HG03039 (cell line): Measurements from ENCODE around the gene EMILIN1.
A peak's percentile ranks its signal among the peaks of the same experiment; 100 is the strongest.
"Not testable (repeated sequence)": the region's sequence is repeated elsewhere in the genome, so short reads cannot be mapped to it uniquely, and the experiment has no call there.

Experiments
- ATAC-seq: cut with Tn5 transposase; IDR thresholded peaks from one replicate; pipeline ENCODE4 v1.9.1; 2021; ENCODE audit warnings: mild to moderate bottlenecking, moderate library complexity; ENCODE audit not compliant: unreplicated experiment

The EMILIN1 gene

GRCh38 chr2:27119330-27119670, 40.9 kb downstream of the EMILIN1 start:
- ATAC-seq, result not testable (repeated sequence)

- no peak for ATAC-seq
Measured at GRCh38 chr2:27121906-27122305, 43.5 kb downstream of the EMILIN1 start.

- no peak for ATAC-seq
Measured at GRCh38 chr2:27122791-27123190, 44.4 kb downstream of the EMILIN1 start.

DNA sequence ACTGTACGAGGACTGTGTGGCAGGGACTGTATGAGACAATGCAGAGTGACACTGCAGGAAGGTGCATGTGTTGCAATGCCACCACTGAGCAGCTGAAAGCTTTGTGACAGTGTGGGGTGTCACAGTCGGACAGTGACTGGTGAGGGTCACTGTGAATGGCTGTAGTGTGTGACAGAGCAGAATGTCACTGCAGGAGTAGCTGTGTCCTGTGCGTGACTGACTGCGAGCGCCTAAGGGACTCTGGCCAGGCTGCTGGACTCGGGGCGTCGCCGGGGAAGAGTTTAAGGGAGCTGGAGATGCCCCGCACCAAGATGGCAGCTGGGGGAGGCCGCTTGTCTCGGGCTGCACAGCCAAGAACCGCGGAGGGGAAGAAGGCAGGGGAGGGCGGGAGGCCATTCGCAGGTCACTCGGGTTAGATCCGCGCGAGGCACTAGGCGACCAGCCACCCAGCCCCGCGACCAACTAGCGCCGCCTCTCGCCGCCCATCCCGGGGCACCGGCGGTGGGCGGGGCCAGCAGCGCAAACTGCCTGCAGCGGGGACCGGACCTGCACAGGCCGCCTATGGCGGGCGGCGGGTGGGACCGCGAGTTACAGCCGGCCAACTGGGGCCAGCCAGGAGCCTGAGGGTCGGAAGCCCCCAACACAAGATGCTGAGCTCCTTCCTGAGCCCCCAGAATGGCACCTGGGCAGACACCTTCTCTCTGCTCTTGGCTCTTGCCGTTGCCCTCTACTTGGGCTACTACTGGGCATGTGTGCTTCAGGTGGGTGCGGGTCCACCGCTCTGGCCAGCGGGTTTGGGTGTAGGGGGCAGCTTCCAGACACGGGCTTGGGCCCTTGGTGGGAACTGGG, 45.1 kb downstream of the EMILIN1 start, which contains the start of gene ABHD1:
Gene ABHD1, plus strand, starts transcription at position 514 of the 849 bp plus-strand sequence. Its CDS starts 134 bp downstream, at position 648.
- no peak for ATAC-seq

- ATAC-seq, result no peak
Measured at GRCh38 chr2:27125104-27125503, 46.7 kb downstream of the EMILIN1 start.

- ATAC-seq, result no peak
Measured at GRCh38 chr2:27126252-27126710, 47.9 kb downstream of the EMILIN1 start.

GRCh38 chr2:27127883-27128667, 49.7 kb downstream of the EMILIN1 start:
- ATAC-seq, result no peak

- ATAC-seq, result no peak
Measured at GRCh38 chr2:27128668-27129571, 50.5 kb downstream of the EMILIN1 start.

DNA sequence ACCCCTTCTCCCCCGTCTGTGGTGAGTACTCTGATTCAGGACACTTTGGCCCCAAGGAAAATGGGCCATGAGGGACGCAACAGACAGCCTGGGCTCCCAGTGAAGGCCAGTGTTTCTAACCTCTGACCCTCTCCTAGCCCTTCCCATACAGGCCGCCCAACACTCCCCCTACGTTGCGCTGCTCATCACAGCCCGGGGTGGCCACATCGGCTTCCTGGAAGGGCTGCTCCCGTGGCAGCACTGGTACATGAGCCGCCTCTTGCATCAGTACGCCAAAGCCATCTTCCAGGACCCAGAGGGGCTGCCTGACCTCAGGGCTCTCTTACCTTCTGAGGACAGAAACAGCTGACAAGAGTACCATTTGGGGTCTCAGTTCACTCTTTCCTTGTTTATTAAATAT, 52.0 kb downstream of the EMILIN1 start:
- no peak for ATAC-seq

DNA sequence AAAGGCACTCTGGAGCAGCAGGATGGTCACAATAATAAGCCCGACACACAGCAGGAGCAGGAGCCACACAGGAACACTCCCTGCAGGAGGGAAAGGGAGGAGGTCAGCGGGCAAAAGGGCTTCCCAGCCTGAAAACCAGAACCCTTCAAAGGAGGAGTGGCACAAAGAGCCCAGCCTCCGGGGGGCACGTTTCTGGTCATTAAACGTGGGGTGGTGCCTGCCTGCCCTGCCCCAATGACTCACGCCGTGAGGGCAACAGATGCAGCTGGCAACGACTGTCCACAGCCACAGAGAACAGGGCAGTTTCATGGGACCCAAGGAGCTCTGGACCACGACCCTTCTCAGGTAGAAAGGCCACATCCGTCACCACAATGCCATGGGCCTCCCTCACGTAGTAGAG, 53.0 kb downstream of the EMILIN1 start:
- no peak for ATAC-seq

DNA sequence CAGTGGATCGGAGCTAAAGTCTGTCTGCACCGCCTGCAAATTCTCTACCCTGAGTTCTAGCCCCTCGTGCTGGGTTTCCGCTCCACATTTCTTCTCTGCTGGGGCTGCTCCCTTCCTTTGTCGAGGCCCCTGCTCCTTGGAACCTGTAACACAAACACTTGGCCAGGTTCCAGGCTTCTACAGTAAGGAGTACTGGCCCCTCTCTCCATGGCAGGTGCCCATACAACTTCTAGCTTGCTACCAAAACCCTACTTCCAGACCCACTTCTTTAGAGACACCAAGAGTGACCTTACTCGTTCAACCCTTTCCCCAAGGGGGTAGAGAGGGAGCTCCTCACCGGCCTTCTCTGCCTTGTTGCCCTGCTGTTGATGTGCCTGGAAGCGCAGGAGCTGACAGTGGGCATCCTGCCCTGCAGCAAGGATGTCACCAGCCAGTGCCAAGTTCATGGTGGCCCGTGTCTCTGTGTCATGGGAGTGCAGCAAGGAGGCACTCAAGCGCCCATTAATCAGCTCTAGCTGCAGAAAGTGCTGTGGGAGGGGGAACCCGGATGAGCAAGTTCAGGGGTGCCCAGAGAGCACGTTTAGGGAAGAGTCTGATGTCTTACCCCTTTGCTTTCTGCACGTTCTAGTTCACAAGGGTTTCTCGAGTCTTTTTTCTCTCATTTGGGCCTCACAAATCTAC, 54.9 kb downstream of the EMILIN1 start:
- no peak for ATAC-seq

DNA sequence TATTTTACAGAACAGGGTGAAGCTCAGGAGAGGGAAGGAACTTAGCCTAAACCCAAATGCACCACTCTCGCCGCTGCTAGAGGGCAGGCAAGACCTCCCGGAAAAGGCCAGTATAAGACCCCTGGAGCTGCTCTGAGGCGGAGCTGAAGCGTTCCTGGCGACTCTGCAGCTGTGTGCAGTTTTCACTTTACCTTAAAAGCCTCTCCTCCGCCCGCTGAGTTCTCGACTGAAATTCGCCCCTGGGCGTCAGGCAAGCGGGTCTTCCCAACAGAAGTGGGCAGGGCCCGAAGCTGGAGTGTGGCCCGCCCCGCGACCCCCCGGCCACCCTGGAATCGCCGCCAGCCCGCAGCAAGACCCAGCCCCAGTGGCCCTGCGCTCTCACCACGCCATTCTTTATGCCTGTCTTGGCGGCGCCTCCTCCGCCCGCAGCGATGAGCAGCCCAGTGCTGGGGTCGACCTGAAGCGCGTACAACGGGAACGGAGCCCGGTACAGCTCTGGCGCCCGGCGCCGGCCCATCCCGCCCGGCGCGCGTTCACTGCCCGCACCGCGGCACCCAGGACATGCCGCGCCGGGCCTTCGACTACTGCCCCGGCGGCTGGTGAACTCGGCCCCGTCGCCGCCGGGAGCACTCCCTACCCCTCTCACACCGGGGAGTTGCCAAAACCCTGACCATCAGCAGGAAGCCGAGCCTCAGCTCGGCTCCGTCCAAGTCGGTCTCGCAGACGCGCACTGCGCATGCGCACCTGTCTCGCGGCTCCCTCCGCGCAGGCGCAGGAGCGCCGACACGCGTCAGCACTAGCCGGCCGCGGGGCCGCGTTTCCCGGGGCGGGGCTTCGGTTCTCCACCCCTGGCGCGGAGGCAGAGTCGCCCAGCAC, 55.7 kb downstream of the EMILIN1 start, which contains the start of gene PREB:
Gene PREB, minus strand, starts transcription at position 732 of the 876 bp plus-strand sequence. Its CDS starts 215 bp downstream, at position 517.
- ATAC-seq, result peak; percentile 81

DNA sequence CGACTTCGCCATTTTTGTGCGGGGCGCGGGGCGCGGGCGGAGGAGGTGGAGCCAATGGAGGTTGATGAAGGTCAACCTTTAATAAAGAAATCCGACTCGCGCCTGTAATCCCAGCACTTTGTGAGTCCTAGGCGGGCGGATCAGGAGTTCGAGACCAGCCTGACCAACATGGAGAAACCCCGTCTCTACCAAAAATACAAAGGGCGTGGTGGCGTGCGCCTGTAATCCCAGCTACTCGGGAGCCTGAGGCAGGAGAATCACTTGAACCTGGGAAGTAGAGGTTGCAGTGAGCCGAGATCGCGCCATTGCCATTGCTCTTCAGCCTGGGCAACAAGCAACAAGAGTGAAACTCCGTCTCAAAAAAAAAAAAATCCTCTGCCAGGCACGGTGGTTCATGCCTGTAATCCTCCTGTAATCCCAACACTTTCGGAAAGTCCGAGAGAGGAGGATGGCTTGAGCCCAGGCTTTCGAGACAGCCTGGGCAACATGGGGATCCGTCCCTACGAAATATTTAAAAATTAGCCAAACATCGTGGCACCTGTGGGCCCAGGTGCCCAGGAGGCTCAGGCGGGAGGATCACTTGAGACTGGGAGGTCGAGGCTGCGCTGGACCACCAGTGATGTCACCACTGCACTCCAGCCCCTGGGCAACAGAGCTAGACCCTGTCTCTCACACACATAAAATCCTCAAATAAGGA, 56.5 kb downstream of the EMILIN1 start:
- ATAC-seq, result no peak

DNA sequence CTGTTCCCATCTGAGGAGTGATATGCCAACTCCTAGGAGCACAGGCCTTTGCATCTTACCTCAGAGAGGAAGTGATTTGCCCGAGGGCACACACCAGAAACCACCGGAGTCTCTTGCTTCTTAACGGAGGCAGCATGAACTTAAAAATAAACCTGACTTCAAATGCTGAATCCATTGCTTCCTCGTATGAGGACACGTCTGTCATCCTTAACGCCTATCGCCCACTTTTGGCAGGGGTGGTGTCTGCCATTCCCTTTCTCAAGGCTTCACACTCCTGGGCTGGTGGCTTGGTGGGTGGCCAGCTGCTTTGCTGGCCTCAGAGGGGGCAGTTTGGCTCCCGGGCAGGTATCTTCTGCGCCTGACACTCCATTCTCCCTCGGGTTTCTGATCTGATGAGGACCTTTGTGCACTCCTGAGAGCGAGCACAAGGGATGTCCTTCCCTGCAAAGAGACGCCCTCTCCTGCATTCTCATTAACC, 57.1 kb downstream of the EMILIN1 start:
- no peak for ATAC-seq
